8988T (cell line): ENCODE results near the gene UPF1.

ENCODE experiments used
- DNase-seq: peaks from one replicate; pipeline ENCODE4 v3.0.0; 2011

UPF1 gene

DNA sequence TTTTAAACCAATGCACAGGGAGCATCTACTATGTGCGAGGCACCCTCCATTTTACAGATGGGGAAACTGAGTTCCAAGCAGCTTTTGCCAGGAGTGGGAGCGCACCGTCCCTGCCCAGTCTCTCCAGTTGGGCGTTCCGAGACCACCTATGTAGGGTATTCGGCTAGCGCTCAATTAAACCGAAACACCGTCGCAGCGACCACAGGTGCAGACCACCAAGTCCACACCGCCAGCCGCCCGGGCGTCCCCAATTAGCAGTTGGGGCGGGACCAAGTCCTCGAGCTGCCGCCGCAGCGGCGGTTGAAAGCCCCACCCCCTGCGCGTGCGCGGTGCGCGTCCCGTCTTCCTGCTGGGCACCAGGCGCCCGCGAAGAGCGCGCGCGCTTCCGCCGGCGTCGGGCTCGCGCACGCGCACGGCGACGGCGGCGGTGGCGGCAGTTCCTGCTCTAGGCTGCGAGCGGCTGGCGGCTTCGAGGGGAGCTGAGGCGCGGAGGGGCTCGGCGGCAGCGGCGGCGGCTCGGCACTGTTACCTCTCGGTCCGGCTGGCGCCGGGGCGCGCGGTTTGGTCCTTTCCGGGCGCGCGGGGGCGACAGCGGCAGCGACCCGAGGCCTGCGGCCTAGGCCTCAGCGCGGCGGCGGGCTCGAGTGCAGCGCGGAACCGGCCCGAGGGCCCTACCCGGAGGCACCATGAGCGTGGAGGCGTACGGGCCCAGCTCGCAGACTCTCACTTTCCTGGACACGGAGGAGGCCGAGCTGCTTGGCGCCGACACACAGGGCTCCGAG is at the start of gene UPF1:
Gene UPF1 (plus strand): TSS at position 436 of the 782 bp plus-strand sequence. CDS start 251 bp downstream, at position 687.
- peak; percentile 98 for DNase-seq

DNA sequence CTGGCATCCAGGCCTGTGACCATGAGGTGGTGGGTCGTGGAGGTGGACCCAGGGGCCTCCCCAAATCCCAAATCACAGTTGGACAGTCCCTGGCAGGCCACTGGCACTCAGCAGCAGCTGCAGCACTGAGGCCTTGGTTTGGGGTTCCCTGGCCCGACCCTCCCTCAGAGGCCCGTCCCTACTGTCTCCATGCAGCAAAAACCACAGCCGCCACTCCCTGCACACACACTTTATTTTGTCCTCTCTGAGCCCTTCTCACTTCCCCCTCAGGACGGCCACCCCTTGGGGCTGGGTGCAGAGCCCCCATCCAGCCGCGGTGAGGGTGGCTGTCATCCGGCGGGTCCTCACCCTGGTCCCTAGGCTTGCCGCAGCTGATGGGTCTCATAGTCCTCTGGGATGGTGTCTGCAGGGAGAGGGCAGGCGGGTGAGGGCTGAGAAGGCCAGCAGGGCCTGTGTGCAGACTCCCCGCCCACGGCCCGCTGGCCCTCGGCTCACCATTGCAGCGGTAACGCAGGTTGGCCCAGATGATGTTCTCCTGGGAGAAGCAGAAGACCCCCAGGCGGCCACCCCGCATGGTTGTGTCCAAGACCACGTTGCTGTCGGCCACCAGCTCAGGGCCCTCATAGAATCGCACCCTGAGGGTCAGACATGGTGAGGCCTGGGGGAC is 49.1 kb upstream of the UPF1 start:
- no peak for DNase-seq

- no peak for DNase-seq
These were observed 47.6 kb upstream of the UPF1 start for GRCh38 chr19:18783958-18784785.

GRCh38 chr19:18784786-18785120 is 47.0 kb upstream of the UPF1 start:
- no peak for DNase-seq

GRCh38 chr19:18785179-18786124 is 46.3 kb upstream of the UPF1 start:
- DNase-seq: peak; percentile 99

GRCh38 chr19:18788529-18789421 is 43.0 kb upstream of the UPF1 start:
- no peak for DNase-seq

DNA sequence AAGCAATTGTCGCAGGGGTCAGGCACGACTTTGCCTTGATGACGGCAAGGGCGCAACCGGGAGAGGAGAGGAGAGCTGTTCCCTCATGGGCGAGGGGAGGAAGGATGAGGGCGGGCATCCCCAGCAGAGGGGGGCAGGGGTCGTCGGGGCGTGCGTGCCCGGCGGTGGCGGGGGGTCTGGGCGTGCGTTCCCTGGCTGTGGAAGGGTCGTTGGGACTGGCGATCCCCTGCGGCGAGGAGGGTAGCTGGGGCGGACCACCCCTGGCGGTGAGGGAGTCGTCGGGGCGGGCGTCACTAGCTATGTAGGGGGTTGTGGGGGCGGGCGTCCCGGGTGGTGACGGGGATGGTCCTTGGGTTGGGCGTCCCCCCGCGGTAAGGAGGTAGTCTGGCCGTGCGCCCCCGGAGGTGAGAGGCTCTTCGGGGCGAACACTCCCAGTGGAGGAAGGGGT is 42.3 kb upstream of the UPF1 start:
- no peak for DNase-seq

- DNase-seq: peak; percentile 33
These were observed 41.7 kb upstream of the UPF1 start for GRCh38 chr19:18789883-18790565.

DNA sequence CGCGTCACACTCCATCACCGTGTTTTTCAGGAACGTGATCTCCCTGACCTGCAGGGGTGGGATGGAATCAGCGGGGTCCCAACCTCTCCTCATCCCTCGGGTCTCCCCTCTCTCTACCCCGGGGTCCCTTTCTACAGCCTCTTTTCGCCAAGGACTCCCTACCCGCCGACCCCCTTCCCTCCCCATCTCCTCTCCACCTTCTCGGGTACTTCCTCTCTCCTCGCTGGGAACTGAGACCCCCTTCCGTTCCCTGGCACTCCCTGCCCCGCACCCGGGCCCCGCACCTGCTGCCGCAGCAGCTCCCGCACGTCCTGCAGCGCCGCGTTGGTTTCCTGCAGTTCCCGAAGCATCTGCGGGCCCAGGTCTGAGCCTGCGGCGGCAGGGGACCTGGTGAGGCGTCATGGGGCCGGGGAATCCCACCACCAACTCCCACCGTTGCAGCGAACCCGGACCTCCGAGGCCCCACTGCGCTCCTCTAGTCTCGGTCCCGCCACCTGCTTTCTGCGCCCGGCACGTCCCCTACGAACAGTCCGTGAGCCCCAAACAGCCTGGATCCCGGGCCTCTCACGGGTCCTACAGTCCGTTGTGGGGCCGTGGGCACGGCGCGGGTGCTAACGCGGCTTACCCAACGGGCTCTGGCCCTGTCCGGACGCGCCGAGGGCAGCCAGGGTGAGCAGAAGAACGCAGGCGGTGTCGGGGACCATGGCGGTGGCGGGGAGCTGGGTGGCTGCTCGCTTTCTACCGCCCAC is 41.0 kb upstream of the UPF1 start, which contains the start of gene COMP:
Gene COMP (minus strand): TSS at position 740 of the 749 bp plus-strand sequence. CDS start 36 bp downstream, at position 704.
- DNase-seq: peak; percentile 14

- no peak for DNase-seq
These were observed 40.5 kb upstream of the UPF1 start for GRCh38 chr19:18791315-18791678.

DNA sequence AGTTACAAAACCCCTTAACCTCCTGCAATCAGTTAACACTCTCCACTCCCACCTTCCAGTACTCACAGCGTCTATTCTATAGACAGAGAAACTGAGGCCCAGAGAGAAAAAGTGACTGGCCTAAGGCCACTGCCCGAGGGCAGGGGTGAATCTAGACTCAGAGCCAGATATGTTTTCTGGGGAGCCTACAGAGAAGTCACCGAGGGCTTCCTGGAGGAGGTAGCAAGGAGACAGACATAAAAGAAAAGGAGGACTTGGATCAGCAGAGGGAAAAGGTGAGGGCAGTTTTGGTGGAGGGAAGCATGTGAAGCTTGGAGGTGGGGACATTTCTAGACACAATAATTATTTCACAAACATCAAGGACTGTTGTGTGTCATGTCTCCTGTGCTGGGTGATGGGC is 39.1 kb upstream of the UPF1 start:
- DNase-seq: no peak

DNA sequence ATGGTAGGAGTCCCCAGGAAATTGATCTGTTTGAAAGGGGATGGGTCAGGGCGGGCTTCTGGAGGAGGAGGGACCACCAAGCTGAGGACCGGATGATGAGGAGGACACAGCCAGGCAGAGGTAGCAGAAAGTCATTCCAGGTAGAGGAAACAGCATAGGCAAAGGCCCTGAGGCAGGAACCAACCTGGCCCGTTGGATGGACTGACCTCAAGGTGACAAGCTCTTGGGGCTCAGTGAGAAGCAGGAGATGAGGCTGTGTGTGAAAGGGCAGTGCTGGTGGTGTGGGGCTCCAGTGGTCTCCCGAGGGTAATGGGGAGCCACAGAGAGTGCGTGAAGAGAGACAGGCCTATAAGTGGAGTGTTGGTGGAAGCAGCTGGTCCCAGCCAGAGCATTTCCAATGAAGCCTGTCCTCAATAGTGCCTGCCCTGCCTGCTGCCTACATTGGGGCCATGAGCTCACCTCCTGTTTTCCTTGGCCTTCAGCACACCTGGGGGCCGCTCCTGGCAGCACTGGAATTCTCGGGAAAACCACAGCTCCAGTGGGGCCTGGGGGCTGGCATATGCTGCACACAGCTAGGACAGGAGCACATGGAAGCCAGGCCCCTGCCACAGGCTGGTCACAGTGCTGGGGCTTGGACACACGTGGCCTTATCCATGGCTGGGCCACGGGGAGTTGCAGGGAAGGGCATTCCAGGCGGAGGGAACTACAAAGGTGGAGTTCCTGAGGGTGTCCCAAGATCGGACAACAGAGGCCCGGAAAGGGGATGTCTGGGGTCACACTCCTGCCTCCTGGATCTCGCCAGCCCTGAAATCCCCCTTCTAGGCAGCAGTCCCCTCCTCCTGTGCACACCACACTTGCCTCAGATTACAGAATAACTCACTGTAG is 38.4 kb upstream of the UPF1 start:
- peak; percentile 21 for DNase-seq

- DNase-seq: no peak
These were observed 37.8 kb upstream of the UPF1 start for GRCh38 chr19:18794029-18794313.

- DNase-seq: no peak
These were observed 37.1 kb upstream of the UPF1 start for GRCh38 chr19:18794692-18795091.

GRCh38 chr19:18795540-18795939 is 36.2 kb upstream of the UPF1 start:
- DNase-seq: peak; percentile 15

- DNase-seq: peak; percentile 18
These were observed 35.5 kb upstream of the UPF1 start for GRCh38 chr19:18796239-18796638.

DNA sequence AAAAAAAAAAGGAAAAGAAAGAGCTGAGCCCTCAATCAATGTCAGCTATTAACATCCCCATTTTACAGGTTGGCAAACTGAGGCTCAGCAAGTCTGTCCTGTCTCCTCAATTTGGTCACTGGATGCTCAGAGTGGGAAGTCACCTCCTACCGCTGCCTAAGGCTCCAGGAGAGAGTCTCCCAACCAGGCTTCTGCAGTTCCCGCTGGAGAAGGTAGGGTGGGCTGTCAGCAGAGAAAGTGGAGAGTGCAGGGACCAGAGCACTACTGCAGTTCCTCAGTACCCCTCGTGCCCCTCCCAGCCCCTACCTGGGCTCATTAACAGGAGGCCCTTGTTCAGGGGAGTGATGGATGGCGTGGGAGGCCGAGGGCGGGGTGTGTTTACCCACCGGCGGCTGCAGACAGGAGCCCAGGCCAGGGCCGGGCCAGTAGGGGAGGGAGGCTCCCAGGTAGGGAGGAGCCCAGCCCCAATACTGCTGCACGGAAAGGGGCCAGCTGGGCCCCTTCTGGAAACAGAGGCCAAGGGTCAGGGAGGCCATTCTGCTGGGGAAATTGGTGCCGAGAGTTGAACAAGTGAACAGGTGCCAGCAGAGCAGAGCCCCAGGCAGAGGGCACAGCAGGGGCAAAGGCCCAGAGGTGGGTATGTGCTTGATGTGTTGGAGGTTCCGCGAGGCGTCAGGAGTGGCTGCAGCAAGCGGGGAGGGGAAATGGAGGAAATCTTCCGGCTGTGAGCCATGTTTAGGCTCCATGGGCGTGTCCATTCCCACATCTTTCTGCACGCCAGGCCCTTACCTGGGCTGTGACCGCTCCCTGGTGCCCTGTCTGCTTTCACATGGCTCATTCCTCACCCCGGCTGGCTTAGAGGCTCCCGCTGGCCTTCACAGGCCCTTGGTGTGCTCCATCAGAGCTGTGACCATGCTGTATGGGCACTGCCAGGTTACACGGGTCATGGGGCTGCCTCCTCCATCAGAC is 33.1 kb upstream of the UPF1 start:
- DNase-seq: peak; percentile 32
